ENCODE results near the gene MGLL. TPM values are rescaled to one million over a fixed set of nuclear protein-coding genes. Genes with fewer than 3 reads are reported as not detected.

MGLL gene
- total RNA-seq, 2 experiments from 2014 or later: 19.2 to 21.6 TPM

DNA sequence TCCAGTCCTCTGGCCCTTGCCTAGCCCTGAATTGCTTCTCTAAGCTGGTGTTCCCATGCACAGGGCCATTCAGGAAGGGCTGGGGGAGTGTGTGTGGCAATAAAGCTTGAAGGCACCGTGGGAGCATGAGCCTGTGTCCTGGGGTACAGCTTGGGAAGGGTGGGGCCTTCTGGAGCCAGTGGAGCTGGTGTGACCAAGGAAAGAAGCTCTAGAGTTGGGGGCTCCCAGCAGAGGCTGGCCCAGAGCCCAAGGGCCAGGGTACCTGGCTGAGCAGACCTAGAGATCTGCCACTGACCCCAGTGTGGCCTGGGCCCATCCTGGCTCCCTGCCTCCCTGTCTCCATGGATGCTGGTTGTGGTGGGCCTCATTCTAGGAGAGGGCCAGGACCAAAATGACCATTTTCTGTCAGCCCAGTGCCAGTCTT is 141.5 kb downstream of the MGLL start:
- ChIA-PET POLR2A (no interaction called here), CTCF (ENCODE audit: unreplicated experiment) (interaction anchor here (1.5 kb wide), 1 partner anchor 16 kb away, joined by 3 read pairs; no protein-coding TSS in a partner anchor)
- H3K79me2 ChIP-seq (ENCODE audit: insufficient read depth, low read depth, low read length): no peaks in the 10 kb centered on the region
- H3K4me1 ChIP-seq (ENCODE audit: insufficient read depth, low read length, poor library complexity, severe bottlenecking): peaks cover 16% of the 10 kb centered on the region
- no peaks in the 10 kb centered on the region for H3K9me3 ChIP-seq (ENCODE audit: low read length)
- no peaks in the 10 kb centered on the region for H4K20me1 ChIP-seq (ENCODE audit: insufficient read depth, low read length)
- H2AFZ ChIP-seq (ENCODE audit: low read length): no peak overlapping the region
- no peaks in the 10 kb centered on the region for H3K36me3 ChIP-seq (ENCODE audit: insufficient read depth, low read length)
- H3K4me2 ChIP-seq (ENCODE audit: low read length): no peak overlapping the region
- no peak for DNase-seq (ENCODE audit: low spot score)
- H3K4me3 ChIP-seq (ENCODE audit: low read depth, low read length, poor library complexity, severe bottlenecking): no peak overlapping the region
- intact Hi-C loops (cut with micrococcal nuclease; ENCODE audit: unreplicated experiment): no loop called here
- no peaks in the 10 kb centered on the region for H3K9me2 ChIP-seq (ENCODE audit: insufficient read depth, low read length)
- no peak overlapping the region for H3K27ac ChIP-seq (ENCODE audit: low read depth, low read length, poor library complexity, severe bottlenecking)
- TF ChIP-seq, protein P1, sequence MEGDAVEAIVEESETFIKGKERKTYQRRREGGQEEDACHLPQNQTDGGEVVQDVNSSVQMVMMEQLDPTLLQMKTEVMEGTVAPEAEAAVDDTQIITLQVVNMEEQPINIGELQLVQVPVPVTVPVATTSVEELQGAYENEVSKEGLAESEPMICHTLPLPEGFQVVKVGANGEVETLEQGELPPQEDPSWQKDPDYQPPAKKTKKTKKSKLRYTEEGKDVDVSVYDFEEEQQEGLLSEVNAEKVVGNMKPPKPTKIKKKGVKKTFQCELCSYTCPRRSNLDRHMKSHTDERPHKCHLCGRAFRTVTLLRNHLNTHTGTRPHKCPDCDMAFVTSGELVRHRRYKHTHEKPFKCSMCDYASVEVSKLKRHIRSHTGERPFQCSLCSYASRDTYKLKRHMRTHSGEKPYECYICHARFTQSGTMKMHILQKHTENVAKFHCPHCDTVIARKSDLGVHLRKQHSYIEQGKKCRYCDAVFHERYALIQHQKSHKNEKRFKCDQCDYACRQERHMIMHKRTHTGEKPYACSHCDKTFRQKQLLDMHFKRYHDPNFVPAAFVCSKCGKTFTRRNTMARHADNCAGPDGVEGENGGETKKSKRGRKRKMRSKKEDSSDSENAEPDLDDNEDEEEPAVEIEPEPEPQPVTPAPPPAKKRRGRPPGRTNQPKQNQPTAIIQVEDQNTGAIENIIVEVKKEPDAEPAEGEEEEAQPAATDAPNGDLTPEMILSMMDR (conservative IDR thresholded peaks at IDR 0.05; ENCODE audit: low read length): no peak
- TF ChIP-seq EZH2phosphoT487 (IDR thresholded peaks at IDR 0.05; ENCODE audit: borderline replicate concordance, low read depth, low read length): no peak
- no TSS peak for BruUV-seq (replicated peaks)

DNA sequence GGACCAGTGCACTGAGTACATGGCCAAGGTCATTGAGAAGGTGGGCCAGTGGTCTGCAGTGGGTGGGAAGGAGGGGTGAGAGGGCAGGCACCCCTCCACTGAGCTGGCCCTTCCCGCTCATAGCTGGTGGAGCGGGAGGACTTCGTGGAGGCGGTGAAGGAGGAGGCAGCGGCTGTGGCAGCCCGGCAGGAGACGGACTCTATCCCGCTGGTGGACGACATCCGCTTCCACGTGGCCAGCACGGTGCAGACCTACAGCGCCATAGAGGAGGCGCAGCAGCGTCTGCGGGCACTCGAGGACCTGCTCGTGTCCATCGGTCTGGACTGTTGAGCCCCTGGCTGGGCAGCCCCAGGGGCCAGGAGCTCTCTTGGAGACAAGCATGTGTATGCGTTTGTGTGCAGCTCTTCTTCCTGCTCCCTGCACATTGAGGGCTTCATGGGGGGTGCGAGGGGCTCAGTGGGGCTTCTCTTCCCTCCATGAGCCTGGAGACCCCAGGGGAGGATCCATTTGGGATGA is 142.1 kb downstream of the MGLL start:
- Histone ChIP-seq H3K9me3 (ENCODE audit: low read length) (no peaks in the 10 kb centered on the region), H3K4me1 (ENCODE audit: insufficient read depth, low read length, poor library complexity, severe bottlenecking) (peaks cover 16% of the 10 kb centered on the region), H4K20me1 (ENCODE audit: insufficient read depth, low read length) (no peaks in the 10 kb centered on the region), H2AFZ (ENCODE audit: low read length) (no peak overlapping the region), H3K9me2 (ENCODE audit: insufficient read depth, low read length) (no peaks in the 10 kb centered on the region), H3K36me3 (ENCODE audit: insufficient read depth, low read length) (no peaks in the 10 kb centered on the region), H3K79me2 (ENCODE audit: insufficient read depth, low read depth, low read length) (no peaks in the 10 kb centered on the region), H3K4me2 (ENCODE audit: low read length) (no peak overlapping the region), H3K27ac (ENCODE audit: low read depth, low read length, poor library complexity, severe bottlenecking) (no peak overlapping the region), H3K4me3 (ENCODE audit: low read depth, low read length, poor library complexity, severe bottlenecking) (no peak overlapping the region)
- CTCF ChIA-PET (ENCODE audit: unreplicated experiment): no interaction called here
- TF ChIP-seq, protein P1 (conservative IDR thresholded peaks at IDR 0.05; ENCODE audit: low read length): no peak
- no peak for TF ChIP-seq EZH2phosphoT487 (IDR thresholded peaks at IDR 0.05; ENCODE audit: borderline replicate concordance, low read depth, low read length)
- no peak for DNase-seq (ENCODE audit: low spot score)
- intact Hi-C loops (cut with micrococcal nuclease; ENCODE audit: unreplicated experiment): no loop called here
- POLR2A ChIA-PET: interaction anchor here (0.6 to 1.4 kb wide), 3 partner anchors 54 to 718 kb away, joined by 3 read pairs; no protein-coding TSS in a partner anchor
- no TSS peak for BruUV-seq (replicated peaks)

DNA sequence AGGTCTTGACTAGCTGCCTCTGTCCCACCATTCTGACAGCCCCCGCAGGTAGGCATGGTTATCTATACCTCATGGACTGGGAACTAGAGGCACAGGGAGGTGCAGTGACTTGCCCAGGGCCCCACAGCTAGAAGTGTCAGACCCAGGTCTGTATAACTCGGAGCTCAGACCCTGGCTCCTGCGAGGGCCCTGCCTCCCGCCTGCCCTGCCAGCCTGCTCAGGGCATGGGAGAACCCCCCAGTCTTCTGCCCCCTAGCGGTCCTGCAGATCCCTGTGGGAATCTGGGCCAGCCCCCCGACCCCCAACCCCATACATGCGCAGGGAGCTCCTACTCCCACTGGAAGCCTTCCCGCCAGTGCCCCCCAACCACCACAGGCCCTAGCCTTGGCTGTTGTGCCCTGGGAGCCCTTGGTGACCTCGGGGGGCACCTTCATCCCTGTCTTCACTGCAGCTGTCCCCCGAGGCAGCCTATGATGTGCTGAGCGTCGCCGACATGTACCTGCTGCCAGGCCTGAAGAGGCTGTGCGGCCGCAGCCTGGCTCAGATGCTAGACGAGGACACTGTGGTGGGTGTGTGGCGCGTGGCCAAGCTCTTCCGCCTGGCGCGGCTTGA is 142.7 kb downstream of the MGLL start:
- ChIA-PET POLR2A (interaction anchor here (0.6 to 1.4 kb wide), 4 partner anchors 53 to 719 kb away, joined by 3 read pairs; no protein-coding TSS in a partner anchor), CTCF (ENCODE audit: unreplicated experiment) (no interaction called here)

More for the DNA sequence above, 142.7 kb downstream of the MGLL start:
- Histone ChIP-seq H3K4me2 (ENCODE audit: low read length) (no peak overlapping the region), H3K9me3 (ENCODE audit: low read length) (no peaks in the 10 kb centered on the region), H3K9me2 (ENCODE audit: insufficient read depth, low read length) (no peaks in the 10 kb centered on the region), H3K79me2 (ENCODE audit: insufficient read depth, low read depth, low read length) (no peaks in the 10 kb centered on the region), H3K27ac (ENCODE audit: low read depth, low read length, poor library complexity, severe bottlenecking) (no peak overlapping the region), H4K20me1 (ENCODE audit: insufficient read depth, low read length) (no peaks in the 10 kb centered on the region), H3K4me3 (ENCODE audit: low read depth, low read length, poor library complexity, severe bottlenecking) (no peak overlapping the region), H3K36me3 (ENCODE audit: insufficient read depth, low read length) (no peaks in the 10 kb centered on the region), H2AFZ (ENCODE audit: low read length) (no peak overlapping the region), H3K4me1 (ENCODE audit: insufficient read depth, low read length, poor library complexity, severe bottlenecking) (peaks cover 15% of the 10 kb centered on the region)
- no peak for DNase-seq (ENCODE audit: low spot score)
- intact Hi-C loops (cut with micrococcal nuclease; ENCODE audit: unreplicated experiment): no loop called here
- no TSS peak for BruUV-seq (replicated peaks)
- no peak for TF ChIP-seq EZH2phosphoT487 (IDR thresholded peaks at IDR 0.05; ENCODE audit: borderline replicate concordance, low read depth, low read length)
- TF ChIP-seq, protein P1 (conservative IDR thresholded peaks at IDR 0.05; ENCODE audit: low read length): no peak

All from OCI-LY7 (cell line).